AG10803 (cell line): ENCODE results near the gene GPHN.

ENCODE experiments used
- DNase-seq: peaks from one replicate; pipeline ENCODE4 v3.0.0; 2010; ENCODE audit warnings: low read depth
- H3K4me3 ChIP-seq: 2 replicates; pipeline ENCODE4 v1.5.1; 2011; ENCODE audit warnings: mild to moderate bottlenecking, low read length, control low read depth
- CTCF ChIP-seq: conservative IDR thresholded peaks from 2 replicates; pipeline ENCODE4 v1.5.1; 2011; ENCODE audit warnings: mild to moderate bottlenecking, low read length, control low read depth, inconsistent platforms

The GPHN gene

GRCh38 chr14:66853311-66853710 lies 345.4 kb downstream of the GPHN start:
- TF ChIP-seq CTCF: no peak
- no peak for DNase-seq
- H3K4me3 ChIP-seq: no peak overlapping the region

GRCh38 chr14:66857867-66858266 lies 349.9 kb downstream of the GPHN start:
- no peak for DNase-seq
- no peak for TF ChIP-seq CTCF
- no peak overlapping the region for H3K4me3 ChIP-seq

- TF ChIP-seq CTCF: no peak
- DNase-seq: no peak
- no peak overlapping the region for H3K4me3 ChIP-seq
These were observed 351.2 kb downstream of the GPHN start for GRCh38 chr14:66859063-66859671.

- DNase-seq: no peak
- no peak overlapping the region for H3K4me3 ChIP-seq
- no peak for TF ChIP-seq CTCF
These were observed 373.6 kb downstream of the GPHN start for GRCh38 chr14:66881596-66881995.

GRCh38 chr14:66884149-66884548 lies 376.2 kb downstream of the GPHN start:
- no peak for TF ChIP-seq CTCF
- no peak overlapping the region for H3K4me3 ChIP-seq
- DNase-seq: no peak

- H3K4me3 ChIP-seq: no peak overlapping the region
- no peak for DNase-seq
- TF ChIP-seq CTCF: no peak
These were observed 392.8 kb downstream of the GPHN start for GRCh38 chr14:66900719-66901118.

- TF ChIP-seq CTCF: no peak
- H3K4me3 ChIP-seq: no peak overlapping the region
- DNase-seq: peak; percentile 5
These were observed 402.4 kb downstream of the GPHN start for GRCh38 chr14:66910311-66910840.
